Ureter (tissue), 1 donor: ENCODE data around the gene KDM8. TPM values are rescaled to one million over a fixed set of nuclear protein-coding genes. Genes with fewer than 3 reads are reported as not detected.

Experiments
- DNase-seq: peaks from one replicate; pipeline ENCODE4 v3.0.0-alpha.2; 2020; ENCODE audit warnings: low spot score
- total RNA-seq: library from RNA; stranded (reverse); gene quantifications from one replicate; pipeline ENCODE4 v1.2.4, GENCODE V29; 2023
- donor health status: DM: yes; HTN: yes; CAD: no.

Gene KDM8
- total RNA-seq, 1 donor from 2014 or later = 13.9 TPM

DNA sequence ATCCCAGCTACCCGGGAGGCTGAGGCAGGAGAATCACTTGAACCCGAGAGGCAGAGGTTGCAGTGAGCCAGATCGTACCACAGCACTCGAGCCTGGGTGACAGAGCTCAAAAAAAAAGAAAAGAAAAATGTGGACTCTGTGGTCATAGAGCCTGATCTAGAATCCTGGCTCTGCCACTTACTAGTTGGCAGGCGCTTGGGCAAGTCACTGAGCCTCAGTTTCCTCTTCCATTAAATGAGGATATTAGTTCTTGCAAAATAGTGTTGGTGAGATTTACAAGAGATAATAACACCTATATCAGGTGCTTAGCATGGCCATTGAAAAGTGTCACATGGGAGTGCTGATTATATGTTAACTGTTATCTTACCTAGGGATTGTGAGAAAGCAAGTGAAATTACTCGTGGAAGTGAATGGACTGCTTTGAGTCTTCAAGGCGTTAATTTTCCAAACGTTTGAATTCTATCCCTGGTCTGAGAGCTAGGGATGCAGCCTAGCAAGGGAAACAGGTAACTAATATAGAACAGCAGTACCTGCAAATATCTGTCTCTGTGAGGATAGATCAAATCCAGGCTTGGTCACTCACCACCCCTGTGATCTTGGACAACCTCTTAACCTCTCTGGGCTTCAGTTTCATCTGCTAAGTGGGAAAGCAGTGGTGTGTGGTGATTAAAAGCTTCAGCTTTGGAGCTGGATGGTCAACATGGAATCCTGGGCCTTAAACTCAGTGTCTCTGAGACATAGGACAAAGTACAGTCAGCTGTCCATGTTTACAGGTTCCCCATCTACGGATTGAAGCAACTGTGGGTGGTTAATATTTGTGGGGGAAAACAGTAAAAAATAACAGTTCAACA is 66.2 kb downstream of the KDM8 start:
- peak; percentile 37 for DNase-seq

DNA sequence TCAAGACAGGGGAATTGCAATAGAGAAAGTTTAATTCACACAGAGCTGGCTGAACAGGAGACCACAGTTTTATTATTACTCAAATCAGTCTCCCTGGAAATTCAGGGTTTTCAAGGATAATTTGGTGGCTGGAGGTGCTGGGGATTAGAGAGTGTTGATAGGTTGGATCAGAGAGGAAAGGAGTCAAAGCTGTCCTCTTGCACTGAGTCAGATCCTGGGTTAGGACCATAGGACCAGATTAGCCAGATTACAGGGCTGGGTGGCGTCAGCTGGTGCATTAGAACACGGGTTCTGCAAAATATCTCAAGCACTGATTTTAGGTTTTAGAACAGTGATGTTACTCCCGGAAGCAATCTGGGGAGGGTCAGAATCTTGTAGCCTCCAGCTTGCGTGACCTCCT is 67.0 kb downstream of the KDM8 start:
- DNase-seq = peak; percentile 32

Other genes starting within 250 kb of the KDM8 start
- gene C16orf82, start 136.6 kb upstream of the KDM8 start, total RNA-seq = not detected
- 66.1 TPM for gene NSMCE1, start 65.2 kb downstream of the KDM8 start, total RNA-seq
- gene IL4R, start 110.4 kb downstream of the KDM8 start, total RNA-seq = 135 TPM
- 0.60 TPM for gene IL21R, start 198.6 kb downstream of the KDM8 start, total RNA-seq